GM18511 (cell line): ENCODE data around the gene GIPC1.
"Not testable (repeated sequence)": the region's sequence is repeated elsewhere in the genome, so short reads cannot be mapped to it uniquely, and the experiment has no call there.

Experiments used
- ATAC-seq: cut with Tn5 transposase; IDR thresholded peaks from one replicate; pipeline ENCODE4 v1.9.1; 2021; ENCODE audit warnings: mild to moderate bottlenecking, moderate library complexity; ENCODE audit not compliant: unreplicated experiment

GIPC1 gene

DNA sequence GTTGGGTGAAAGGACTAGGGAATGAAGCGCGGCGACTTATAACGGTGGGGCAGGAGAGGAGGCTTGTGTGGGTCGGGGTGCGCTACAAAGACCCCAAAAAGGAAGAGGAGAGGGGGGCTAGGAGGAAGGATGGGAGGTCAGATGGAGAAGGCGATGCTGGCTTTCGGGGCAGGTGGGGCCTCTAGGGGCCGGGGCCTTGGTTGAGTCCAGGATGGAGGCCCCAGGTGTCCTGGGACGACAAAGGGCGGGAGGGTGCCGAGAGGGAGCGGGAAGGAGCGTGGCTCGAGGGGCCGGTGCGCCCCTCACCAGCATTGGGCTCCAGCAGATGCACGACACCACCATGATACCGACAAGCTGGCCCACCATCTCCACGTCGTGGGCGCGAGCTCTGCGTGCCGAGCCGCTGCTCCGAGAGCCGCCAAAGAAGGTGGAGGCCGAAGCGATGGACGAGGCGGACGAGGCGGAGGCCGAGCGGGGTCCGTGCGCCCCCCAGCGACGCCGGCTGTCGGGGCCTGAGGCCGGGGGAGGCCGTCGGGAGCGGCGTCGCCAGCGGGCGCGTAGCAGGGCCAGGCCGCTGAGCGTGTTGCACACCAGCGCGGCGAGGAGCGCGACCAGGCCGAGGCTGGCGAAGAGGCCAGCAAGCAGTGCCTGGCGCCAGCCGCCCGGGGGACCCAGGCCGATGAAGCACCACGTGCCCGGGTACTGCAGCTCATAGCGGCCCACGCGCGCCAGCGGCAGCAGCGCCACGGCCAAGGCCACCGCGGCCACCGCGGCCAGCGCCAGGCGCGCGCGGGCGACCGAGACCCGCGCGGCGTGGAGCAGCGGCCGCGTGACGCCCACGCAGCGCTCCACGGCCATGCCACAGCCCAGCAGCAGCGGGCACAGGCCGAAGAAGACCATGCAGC lies 22.6 kb downstream of the GIPC1 start:
- ATAC-seq = no peak

DNA sequence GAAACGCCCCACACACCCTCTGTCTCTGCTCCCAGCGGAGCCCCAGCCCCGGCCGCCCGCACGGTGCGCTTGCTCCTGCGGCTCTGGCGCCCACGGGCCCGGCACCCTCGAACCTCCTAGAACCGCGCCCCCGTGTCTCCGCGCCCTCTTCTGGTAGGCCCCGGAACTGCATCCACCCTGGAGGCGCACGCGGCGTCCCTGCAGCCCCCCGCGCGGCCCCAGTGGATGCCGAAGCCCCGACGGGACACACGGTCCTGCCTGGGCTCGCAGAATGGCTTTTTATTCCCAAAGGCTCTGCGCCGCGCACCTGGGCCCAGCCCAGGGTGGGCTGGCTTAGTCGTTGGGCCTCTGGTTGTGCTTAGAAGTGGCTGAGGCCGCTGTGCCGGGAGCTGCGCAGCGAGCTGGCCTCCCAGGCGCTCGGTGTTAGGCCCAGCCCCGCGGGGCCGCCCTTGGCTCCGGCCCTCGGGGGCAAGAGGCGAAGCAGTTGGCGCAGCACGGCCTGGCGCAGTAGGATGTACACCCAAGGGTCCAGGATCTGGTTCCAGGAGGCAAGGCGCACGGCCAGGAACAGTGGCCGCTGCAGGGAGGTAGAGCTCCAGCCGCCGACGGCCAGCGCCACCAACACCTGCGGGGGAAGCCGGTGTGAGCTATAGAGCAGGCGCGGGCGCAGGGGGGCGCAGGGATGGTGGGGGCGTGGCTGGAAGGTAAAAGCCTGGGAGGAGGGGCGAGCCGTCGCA lies 23.6 kb downstream of the GIPC1 start:
- no peak for ATAC-seq

DNA sequence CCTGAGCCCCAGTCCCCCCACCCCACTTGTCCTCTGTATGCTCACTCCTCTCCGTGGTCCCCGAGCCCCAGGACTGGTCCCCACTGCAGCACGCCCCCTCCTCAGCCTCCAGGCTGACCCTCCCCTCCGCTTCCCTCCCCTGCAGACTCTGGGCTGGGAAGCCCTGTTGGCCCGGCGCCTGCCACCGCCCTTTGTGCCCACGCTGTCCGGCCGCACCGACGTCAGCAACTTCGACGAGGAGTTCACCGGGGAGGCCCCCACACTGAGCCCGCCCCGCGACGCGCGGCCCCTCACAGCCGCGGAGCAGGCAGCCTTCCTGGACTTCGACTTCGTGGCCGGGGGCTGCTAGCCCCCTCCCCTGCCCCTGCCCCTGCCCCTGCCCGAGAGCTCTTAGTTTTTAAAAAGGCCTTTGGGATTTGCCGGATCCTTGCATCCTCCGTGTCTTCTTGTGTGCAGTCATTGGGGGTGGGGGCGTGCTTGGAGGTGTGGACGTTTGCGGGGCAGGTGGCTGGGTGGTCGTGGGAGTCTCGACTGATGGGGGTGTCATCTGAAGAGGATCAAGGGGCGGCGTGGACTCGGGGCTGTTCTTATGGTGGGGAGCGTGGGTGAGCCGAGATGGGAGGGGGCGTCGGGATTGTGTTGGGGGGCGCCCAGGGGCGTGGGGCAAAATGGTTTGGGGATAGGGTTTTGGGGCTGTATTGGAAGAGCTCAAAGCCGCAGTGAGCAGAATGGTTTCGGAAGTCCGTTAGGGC lies 24.3 kb downstream of the GIPC1 start:
- ATAC-seq = no peak

DNA sequence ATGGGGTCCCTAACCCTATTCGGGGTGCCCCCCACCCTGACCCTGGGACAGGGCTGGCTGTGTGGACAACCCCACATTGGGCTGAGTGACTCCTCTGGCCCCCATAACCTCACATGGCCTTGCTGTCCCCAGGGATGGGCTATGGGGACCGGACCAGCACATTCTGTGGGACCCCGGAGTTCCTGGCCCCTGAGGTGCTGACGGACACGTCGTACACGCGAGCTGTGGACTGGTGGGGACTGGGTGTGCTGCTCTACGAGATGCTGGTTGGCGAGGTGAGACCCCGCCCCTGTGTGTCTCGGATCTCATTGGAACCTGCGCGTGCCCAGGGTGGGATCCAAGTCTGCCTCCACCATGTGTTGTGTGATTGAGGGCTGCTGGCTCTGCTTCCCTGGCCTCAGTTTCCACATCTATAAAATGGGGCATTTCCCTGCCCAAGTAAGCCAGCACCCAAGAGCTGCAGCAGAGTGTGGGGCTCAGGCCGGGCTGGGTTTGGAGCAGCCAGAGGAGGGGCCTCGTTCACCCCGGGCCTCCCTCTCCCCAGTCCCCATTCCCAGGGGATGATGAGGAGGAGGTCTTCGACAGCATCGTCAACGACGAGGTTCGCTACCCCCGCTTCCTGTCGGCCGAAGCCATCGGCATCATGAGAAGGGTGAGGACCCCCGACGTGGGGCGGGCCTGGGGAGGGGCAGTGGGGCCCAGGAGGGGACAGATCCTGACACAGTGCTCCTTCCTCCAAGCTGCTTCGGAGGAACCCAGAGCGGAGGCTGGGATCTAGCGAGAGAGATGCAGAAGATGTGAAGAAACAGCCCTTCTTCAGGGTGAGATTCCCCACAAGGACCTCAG lies 25.7 kb downstream of the GIPC1 start:
- ATAC-seq = no peak

DNA sequence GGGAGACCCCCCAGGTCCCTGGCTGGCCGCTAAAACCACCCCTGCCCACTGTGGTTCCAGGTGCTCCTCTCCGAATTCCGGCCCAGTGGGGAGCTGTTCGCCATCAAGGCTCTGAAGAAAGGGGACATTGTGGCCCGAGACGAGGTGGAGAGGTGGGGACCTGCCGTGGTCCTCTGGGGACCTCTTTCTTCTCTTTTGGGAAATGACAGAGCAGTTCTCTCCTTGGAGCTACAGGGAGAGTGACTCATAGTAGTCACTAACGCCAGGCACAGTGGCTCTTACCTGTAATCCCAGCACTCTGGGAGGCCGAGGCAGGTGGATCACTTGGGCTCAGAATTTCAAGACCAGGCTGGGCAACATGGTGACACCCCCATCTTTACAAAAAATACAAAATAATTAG lies 28.1 kb downstream of the GIPC1 start:
- no peak for ATAC-seq

DNA sequence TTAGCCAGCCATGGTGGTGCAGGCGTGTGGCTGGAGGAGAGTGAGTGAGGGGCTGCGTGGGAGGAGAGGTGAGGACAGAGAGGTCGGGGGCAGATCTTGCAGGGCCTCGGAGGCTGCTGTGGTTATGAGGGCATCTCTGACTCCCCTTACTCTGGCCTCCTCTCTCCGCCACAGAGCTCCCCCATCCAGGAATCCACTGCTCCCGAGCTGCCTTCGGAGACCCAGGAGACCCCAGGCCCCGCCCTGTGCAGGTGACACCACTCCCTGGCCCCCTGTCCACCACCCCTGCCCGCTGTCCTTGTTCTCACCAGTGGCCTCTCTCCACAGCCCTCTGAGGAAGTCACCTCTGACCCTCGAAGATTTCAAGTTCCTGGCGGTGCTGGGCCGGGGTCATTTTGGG lies 28.5 kb downstream of the GIPC1 start:
- no peak for ATAC-seq

DNA sequence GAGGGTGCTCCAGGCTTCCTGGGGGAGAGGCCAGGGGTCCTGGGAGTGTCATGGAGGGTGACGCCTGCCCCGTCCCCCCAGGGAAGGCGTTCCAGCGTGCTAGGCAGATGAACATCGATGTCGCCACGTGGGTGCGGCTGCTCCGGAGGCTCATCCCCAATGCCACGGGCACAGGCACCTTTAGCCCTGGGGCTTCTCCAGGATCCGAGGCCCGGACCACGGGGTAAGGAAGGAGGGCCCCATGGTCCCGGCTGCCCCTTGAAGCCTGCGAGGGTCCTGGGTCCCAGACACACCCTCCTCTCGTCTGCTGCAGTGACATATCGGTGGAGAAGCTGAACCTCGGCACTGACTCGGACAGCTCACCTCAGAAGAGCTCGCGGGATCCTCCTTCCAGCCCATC lies 32.2 kb downstream of the GIPC1 start:
- no peak for ATAC-seq

DNA sequence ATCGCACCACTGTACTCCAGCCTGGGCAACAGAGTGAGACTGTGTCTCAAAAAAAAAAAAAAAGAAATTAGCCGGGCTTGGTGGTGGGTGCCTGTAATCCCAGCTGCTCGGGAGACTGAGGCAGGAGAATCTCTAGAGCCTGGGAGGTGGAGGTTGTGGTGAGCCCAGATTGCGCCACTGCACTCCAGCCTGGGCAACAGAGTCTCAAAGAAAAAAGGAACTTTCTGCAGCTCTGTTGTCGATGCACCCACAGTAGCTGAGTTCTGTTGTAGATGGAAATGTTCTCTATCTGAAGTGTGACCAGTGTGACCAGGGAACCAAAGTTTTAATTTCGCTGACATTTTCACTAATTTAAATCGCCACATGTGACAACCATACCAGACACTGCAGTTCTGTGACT lies 33.5 kb downstream of the GIPC1 start:
- not testable (repeated sequence) for ATAC-seq

DNA sequence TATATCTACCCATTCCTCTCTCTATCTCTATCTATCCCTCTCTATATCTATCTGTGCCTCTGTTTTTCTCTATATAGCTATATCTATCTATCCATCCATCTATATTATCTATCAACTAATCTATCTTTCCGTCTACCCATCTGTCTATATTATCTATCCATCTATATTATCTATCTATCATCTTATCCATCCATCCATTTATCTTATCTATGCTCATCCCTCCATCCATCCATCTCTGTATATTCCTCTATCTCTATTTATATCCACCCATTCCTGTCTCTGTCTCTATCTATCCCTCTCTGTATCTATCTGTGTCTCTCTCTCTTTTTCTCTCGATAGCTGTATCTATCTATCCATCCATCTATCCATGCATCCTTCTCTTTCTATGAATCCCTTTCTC lies 35.0 kb downstream of the GIPC1 start:
- ATAC-seq = no peak

DNA sequence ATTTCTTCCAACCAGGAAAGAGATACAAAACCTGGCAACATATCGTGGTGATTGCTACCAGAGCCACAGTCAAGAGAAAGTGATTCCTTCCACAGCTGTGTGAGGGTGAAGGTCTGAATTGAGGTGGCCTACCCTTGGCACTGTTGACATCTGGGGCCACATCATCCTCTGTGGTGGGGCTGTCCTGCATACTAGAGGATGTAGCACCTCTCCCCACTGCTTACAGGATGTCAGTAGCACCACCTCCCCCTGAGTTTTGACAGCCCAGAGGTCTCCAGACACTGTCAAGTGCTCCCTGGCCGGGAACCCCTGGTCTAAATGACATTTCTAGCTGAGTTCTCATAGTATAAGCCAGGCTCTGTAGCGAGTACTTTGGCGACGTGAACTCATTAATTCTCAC lies 36.2 kb downstream of the GIPC1 start:
- no peak for ATAC-seq

DNA sequence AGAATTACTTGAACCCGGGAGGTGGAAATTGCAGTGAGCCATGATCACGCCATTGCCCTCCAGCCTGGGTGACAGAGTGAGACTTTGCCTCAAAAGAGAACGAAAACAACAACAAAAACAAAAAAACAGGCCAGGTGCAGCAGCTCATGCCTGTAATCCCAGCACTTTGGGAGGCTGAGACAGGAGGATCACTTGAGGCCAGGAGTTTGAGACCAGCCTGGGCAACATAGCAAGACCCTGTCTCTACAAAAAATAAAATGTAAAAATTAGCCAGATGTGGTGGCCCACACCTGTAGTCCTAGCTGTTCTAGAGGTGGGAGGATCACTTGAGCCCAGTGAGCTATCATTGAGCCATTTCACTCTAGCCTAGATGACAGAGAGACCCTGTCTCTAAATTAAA lies 43.6 kb downstream of the GIPC1 start:
- not testable (repeated sequence) for ATAC-seq

DNA sequence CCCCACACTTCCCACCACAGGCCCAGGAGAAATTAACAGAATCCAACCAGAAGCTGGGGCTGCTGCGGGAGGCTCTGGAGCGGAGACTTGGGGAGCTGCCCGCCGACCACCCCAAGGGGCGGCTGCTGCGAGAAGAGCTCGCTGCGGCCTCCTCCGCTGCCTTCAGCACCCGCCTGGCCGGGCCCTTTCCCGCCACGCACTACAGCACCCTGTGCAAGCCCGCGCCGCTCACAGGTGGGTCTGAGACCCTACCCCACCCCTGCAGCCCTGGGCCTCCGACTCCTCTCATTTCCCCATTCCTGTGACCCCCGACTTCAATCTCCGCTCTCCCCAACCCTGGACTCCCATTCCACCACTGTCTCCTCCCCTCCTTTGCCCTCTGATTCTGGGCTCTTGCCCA lies 45.1 kb downstream of the GIPC1 start:
- no peak for ATAC-seq

DNA sequence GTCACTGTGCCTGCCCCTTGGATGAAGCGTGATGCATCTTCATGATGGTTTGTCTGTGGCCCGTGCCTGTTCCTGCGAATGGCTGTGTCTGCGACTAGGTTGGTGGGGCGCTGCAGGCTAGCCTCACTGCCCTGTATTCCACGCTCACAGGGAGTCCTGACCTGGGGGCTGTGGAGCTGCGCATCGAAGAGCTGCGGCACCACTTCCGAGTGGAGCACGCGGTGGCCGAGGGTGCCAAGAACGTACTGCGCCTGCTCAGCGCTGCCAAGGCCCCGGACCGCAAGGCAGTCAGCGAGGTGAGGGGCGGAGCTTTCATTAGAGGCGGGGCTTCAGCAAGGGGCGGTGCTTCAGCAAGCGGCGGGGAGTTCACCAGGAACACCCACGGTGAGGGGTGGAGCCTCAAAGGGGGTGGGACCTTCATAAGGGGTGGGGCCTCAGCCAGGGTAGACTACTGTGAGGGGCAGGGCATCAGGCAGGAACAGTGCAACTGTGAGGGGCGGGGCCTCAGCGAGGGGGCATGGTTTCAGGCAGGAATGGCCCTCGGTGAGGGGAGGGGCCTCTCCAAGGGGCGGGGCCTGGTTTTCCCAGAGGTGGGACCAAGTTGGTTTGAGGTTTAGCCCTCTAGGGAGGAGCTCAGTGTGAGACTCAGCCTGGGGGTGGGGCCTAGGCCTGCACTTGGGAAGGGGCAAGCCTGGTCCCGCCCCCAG lies 45.6 kb downstream of the GIPC1 start:
- ATAC-seq = no peak

DNA sequence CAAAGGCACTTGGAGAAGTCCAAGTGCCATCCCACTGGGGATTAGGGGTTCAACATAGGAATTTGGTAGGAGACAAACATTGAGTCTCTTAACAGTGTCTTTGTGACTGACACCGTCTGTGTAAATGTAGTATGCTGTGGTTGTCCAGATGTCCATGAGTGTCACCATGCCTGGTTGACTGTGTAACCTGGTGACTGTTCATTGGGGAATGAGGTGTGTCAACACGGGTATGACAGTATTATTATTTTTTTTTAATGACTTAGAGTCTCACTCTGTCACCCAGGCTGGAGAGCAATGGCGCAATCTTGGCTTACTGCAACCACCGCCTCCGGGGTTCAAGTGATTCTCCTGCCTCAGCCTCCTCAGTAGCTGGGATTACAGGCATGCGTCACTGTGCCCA lies 46.6 kb downstream of the GIPC1 start:
- no peak for ATAC-seq

DNA sequence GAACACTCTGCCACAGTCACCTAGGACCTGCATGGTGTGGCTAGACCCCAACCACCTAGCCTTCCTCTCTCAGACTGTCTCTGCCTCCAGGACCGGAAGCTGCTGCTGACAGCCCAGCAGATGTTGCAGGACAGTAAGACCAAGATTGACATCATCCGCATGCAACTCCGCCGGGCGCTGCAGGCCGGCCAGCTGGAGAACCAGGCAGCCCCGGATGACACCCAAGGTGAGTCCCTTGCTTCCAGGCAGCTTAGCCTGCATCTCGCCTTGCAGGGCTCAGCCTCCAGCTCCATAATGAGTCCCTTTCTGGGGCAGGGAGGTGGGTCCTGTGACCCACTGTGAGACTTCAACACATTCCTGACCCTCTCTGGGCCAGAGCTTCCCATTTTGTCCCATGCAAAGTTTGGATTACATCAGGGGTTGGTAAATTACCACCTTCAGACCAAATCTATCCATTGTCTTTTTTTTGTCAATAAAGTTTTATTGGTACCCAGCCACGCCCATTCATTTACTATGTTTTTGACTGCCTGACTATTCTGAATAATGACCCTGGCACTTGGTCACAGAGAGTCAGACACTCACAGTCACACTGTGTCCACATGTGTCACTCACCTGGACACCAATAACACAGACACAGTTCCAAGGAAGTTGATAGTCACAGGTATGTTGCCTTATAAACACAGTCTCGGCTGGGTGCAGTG lies 49.4 kb downstream of the GIPC1 start:
- no peak for ATAC-seq

DNA sequence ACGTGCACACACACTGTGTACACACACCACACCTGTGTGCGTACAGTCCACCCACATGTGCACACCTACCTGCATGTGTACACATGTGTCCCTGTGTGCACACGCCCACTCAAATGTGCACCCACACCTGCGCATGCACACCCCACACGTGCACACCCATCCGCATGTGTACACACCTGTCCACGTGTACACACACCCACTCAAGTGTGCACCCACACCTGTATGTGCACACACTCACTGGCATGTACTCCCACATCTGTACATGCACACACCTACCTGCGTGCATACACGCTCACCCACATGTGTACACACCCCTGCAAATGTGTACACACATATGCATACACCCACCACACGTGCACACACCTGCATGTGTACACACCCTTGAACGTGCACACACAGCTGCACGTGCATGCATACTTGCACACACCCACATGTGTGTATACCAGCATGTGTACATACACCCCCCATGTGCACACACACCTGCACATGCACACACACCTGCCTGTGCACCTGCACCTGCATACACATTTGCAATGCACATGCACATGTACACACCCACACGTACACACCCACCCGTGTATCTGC lies 52.2 kb downstream of the GIPC1 start:
- ATAC-seq = no peak

DNA sequence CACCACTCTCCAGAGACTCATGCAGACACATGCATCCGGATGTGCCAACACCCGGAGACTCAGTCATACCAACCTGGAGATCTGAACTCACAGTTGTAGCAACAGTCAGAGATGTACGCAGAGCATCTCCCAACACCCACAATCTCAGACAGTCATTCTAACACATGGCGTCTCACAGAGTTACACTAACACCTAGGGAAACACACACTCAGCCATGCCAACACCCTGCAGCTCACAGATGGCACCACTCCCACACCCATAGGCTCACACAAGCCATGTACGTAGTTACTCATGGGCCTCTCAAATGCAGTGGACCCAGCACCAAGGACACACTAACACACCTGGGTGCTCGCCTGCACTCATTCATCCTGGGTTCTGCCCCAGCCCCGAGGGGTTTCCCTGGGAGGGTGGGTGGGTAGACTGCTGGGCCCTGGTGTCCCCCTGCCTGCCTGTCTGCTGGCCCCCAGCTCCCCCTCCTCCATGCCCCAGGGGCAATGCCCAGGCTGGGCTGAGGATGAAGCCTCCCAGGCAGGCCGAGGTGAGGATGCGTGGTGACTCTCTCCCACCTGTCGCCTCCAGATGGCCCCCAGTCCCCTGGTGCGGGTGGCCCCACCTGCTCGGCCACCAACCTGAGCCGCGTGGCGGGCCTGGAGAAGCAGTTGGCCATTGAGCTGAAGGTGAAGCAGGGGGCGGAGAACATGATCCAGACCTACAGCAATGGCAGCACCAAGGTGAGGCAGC lies 52.9 kb downstream of the GIPC1 start:
- no peak for ATAC-seq
